ENCODE measurements around the gene CLEC18B.
"Not testable (repeated sequence)": the region's sequence is repeated elsewhere in the genome, so short reads cannot be mapped to it uniquely, and the experiment has no call there.

Gene CLEC18B

GRCh38 chr16:74404148-74404933, 16.9 kb downstream of the CLEC18B start:
- FAIRE-seq: not testable (repeated sequence)

GRCh38 chr16:74400238-74400637, 21.0 kb downstream of the CLEC18B start:
- FAIRE-seq: not testable (repeated sequence)

- not testable (repeated sequence) for FAIRE-seq
Measured at GRCh38 chr16:74398212-74398895, 22.9 kb downstream of the CLEC18B start.

GRCh38 chr16:74396521-74397017, 24.7 kb downstream of the CLEC18B start:
- not testable (repeated sequence) for FAIRE-seq

- not testable (repeated sequence) for FAIRE-seq
Measured at GRCh38 chr16:74394604-74395003, 26.7 kb downstream of the CLEC18B start.

DNA sequence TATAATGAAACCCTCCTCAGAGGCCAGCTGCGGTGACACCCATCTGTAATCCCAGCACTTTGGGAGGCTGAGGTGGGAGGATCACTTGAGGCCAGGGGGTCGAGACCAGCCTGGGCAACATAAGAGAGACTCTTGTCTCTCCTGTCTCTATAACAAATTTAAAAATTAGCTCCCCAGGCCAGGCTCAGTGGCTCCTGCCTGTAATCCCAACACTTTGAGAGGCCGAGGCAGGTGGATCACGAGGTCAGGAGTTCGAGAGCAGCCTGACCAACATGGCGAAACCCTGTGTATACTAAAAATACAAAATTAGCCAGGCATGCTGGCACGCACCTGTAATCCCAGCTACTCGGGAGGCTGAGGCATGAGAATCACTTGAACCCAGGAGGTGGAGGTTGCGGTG, 27.1 kb downstream of the CLEC18B start:
- not testable (repeated sequence) for FAIRE-seq

GRCh38 chr16:74391454-74392050, 29.7 kb downstream of the CLEC18B start:
- not testable (repeated sequence) for FAIRE-seq

GRCh38 chr16:74382339-74383034, 38.8 kb downstream of the CLEC18B start:
- not testable (repeated sequence) for FAIRE-seq

GRCh38 chr16:74373847-74374184, 47.5 kb downstream of the CLEC18B start:
- FAIRE-seq: not testable (repeated sequence)

DNA sequence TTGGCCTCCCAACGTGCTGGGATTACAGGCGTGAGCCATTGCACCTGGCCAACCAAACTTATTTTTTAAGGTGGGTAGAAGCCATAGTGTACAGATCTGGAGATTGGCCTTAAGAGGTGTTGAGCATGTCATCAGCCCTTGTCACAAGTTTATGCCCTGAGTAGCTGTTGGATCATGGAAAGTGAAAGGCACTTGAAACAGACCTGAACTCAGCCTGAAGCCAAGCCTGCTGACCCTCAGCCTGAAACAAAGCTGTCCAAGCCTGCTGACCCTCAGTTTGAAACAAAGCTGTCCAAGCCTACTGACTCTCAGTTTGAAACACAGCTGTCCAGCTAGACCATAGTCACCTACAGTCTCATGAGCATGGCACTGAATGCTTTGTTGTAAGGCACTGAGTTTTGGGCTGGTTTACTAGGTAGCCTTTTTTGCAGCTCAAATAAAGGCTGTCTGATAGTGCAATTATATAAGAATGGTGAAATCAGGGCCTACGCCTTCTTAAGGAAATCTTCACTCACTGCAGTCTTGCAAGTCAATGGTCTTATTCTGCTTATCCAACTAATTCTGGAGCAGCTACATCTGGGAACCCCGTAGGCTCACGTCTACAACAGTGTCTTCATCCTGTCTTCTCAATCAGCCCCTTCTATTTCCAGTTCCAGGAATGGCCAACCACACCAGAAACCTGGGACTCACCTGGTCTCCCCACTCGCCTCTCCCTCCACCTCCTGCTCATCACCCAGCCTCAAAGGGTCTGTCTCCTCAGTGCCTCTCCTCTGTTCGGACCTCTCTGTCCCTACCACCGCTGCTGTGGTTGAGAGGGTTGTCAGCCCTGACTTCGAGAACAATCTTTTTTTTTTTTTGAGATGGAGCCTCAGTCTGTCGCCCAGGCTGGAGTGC, 48.1 kb downstream of the CLEC18B start:
- no peak for FAIRE-seq

GRCh38 chr16:74372369-74372768, 48.9 kb downstream of the CLEC18B start:
- FAIRE-seq: no peak

GRCh38 chr16:74370338-74371135, 50.7 kb downstream of the CLEC18B start:
- not testable (repeated sequence) for FAIRE-seq

GRCh38 chr16:74368002-74368911, 53.0 kb downstream of the CLEC18B start:
- not testable (repeated sequence) for FAIRE-seq

DNA sequence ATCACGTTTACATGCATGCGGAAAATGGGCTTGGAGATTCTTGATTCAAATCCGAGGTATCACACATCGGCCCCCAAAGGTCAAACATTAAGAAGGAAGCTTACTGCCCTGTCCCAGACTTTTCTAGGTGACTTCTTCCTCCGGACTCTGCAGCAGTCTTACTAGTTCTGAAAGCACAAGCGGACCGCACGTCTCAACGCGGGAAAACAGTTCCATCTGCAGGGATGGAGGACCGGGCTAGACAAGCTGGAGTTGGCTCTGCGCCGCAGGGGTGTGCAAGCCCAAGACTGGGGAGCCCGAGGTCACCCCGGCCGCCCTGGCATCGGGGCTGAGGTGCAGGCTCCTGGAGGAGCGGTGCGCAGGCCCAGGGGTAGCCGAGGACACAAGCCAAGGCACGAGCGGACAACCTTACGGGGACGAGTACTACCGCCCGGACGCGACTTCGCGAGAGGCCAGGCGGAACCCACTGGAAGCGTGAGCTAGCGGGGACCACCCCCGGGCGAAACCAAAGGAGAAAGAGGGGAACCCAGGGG, 53.7 kb downstream of the CLEC18B start:
- FAIRE-seq: not testable (repeated sequence)

DNA sequence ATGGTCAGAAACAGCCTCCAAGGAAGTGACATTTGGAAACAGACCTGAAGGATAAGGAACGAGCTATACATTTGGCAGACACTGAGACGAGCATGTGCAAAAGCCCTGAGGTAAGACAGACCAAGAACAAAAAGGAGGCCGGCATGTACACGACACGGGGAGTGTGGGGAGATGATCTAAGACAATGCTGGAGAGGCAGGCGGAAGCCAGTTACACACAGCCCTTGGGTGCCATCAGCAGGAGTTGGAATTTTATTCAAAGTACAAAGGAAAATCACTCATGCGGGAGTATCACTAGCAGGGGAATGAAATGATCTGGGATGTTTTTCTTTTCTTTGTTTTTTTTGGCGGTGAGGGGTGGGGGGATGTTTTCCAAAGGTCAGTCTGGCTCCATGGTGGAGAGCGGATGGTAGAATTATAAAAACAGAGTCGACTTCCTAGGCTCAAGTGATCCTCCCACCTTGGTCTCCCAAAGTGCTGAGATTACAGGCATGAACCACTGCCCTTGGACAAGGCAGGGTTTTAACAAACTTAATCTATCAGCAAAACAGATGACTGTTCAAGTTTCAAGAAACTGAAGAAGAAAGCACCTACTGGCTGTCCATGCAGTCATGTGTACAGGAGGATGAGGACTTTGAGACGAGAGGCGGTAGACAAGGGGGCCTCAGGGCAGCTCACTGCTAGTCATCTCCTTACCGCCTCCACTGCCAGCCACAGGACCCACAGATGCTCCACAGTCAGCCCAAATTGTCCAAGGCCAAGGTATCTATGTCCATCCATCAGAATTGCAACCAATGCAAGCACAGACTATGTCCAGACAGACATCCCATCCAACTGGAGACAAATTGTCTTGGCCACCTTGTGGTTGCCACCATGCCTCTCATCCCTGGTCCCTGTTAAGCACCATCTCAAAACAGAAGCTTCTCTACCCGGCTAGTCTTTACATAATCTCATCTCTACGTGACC, 59.4 kb downstream of the CLEC18B start:
- not testable (repeated sequence) for FAIRE-seq
